Activated CD8-positive, alpha-beta memory T cell treated with anti-CD3 and anti-CD28 coated beads, Interleukin-2, amount 50 U/mL, for 24 hours (primary cell): ENCODE results near the gene KRT2.

Source experiments
- DNase-seq: peaks from one replicate; pipeline ENCODE4 v3.0.0-alpha.2; 2020; ENCODE audit errors: extremely low read depth

Gene KRT2

GRCh38 chr12:52663420-52663819 lies 11.4 kb upstream of the KRT2 start:
- no peak for DNase-seq

DNA sequence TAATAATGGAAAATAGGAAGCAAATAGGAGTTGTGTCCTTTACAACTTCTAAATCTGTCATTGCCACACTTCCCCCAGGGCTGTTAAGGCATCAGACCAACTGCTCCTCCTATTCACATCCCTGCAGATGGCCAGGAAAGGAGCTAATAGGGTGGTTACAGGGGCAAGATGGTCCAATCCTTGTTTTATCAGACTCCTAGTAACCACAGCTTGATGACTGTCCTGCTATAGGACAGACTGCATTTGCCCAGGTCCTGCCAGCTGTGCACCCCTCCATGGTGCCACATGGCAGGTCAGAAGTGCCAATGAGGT lies 10.9 kb upstream of the KRT2 start:
- DNase-seq: no peak

DNA sequence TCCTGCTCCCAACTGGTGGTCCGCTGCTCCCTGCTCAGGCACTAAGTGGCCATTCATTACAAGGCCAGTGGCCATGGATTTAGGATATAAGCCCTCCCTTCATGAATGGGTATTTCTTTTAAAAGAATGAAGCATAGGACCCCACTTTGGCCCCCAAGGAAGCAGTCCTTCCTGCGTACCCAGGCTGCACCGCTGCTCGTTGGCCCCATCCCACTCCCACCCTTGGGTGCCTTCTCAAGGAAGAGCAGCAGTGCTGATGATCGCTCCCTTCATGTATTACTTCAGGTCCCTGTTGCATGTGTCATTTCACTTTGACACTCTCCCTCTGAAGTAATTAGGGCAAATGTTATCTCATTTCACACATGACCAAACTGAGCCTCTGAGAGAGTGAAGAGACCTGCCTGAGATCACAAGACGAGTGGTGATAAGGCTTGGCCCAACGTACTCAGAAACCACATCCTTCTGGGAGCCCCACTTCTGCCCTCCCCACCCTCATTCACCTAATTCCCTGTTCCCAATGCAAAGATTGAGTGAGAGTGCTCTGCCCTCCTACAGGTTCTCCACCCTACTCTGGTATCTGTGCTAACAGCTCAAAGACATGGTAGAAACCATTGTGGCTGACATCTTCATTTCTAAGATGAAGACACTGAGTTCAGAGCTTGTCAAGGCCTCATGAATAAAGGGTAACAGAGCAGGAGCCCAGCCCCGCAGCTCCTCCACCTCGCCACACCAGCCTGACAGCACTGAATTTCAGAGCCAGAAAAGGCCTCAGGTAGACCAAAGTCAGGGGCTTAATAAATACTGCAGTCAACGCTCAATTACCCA lies 10.3 kb upstream of the KRT2 start:
- DNase-seq: no peak

DNA sequence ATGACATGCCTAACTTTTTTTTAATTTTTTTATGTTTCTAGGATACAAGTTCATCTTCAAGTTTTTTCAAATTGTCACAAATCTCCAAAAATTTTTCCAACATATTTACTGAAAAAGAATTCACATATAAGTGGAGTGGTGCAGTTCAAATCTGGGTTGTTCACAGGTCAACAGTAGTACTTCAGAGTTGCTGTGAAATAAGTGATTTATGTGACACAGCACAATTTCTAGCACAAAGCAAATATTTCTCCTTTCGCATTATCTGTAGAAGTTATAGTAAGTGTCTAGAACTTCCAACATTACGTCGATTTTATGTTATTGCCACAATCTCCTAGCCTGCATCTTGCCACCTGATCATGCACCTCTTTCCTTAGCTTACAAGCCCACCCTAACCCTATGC lies 9.7 kb upstream of the KRT2 start:
- no peak for DNase-seq

- no peak for DNase-seq
These were observed 9.0 kb upstream of the KRT2 start for GRCh38 chr12:52660934-52661499.

DNA sequence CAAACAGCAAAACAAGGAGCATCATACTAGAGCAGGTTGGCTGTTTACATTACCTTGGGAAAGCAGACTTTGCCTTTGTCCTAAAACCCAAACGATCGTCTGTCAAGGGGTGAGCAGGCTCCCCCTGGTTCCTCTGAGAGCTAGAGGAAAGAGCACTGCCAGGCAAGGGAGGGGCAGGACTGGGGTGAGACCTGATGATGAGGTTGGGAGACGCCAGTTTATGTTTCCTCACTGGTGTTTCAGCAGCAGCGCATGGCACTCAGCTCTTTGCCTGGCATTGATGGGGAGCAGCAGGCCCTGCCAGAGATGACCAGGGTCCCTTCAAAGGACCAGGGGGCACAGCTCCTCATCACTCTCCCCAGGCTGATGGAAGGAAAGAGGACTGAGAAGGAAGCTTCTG lies 7.9 kb upstream of the KRT2 start:
- DNase-seq: no peak

DNA sequence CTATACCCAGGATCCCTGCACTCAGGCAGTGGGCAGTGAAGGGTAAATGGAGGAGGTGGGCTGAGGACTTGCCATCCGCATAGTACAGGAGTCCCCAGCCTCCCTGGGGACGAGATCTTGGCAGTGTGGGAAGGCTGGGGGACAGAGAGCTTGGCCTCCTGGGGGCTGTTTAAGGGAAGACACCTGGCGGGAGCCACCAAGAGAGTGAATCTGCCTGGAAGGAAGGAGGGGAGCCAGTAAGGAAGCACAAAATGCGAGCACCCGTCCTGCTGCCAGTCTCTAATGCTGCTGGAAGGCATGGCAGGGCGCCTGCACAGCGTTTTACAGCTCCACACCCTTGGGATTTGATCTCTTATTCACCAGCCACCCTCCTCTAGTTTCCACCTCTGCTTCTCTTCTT lies 7.4 kb upstream of the KRT2 start:
- DNase-seq: no peak

DNA sequence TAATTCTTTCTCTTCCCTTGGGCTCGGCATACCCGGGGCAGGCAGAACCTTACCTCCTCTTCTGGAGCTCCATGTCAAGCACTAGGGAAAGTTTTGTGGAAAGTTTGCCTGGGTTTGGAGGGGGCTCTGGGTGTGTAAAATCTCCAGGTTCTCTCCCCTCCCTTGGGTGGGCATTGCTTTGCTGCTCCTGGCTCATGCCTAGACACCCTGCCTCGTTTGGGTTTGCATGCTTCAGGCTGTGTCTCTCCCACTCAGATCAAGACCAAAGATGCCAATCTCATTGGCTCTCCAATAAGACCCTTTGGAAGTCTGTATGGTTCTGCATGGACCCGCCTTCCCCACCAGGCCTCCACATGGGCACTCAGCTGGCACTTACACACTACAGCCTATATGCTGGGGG lies 6.2 kb upstream of the KRT2 start:
- no peak for DNase-seq

- DNase-seq: no peak
These were observed 5.4 kb upstream of the KRT2 start for GRCh38 chr12:52657250-52657902.

- no peak for DNase-seq
These were observed 4.6 kb upstream of the KRT2 start for GRCh38 chr12:52656616-52657015.

DNA sequence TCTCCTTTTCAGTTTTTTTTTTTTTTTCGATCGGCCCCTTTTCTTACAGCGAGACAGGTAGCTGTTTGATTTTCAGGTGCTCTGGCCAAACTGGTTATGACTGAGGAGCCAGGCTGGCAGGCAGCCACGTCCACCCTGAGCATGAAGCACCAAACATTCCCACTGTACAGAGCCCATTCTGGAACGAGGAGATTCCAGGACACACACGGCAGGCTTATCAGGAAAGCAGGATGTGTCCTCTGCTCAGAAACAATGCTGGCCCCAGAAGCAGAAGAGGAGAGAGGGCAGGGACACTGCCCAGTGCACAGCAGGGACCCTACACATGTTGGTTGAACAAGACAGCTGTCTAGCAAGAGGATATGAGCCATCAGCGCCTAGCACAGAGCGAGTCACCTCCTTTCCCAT lies 3.7 kb upstream of the KRT2 start:
- DNase-seq: no peak

- no peak for DNase-seq
These were observed 3.2 kb upstream of the KRT2 start for GRCh38 chr12:52655251-52655650.

DNA sequence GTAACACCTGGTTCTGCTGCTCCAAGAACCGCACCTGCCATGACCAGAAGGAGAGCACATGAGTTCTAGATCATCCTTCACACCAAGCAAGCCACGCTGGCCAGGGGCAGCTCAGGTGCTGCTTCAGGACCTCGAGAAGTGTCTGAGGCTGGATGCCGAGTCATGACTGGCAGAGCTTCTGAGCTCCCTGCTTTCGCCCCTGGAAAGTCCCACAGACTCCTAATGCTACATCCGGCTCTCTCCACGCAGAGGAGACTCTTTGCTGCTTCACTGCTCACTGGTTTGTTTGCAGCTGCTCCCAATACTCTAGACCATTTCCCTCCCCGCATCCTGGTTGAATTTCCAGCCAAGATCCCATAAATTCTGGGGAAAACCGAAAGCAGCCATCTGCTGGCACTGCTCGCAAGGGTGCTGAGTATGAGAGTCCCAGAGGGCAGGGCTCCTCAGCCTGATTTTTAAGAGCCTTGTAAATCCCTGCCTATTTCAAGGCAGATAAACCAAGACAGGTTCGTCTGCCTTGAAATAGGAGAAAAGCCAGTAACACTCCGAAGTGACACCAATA lies 1.4 kb downstream of the KRT2 start:
- DNase-seq: no peak

DNA sequence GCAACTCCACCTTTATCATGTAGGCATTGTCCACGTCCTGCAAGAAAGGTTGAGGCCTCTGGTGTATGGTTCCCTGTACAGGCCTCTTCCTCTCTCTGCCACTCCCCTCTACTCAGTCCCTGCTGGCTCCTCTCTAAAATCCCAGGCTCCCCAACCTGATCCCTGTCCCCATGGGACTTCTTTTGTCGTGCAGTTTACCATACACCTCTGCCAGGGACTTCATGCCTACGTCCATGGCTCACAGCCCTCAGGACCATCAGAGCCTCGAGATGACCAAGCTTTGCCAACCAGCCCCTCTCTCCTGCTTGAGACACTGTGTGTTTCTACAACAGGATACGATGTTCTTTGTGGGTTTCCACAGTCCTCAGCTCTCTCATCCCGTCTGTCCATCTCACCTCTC lies 2.9 kb downstream of the KRT2 start:
- no peak for DNase-seq

- no peak for DNase-seq
These were observed 3.9 kb downstream of the KRT2 start for GRCh38 chr12:52648012-52648550.

GRCh38 chr12:52647601-52648000 lies 4.4 kb downstream of the KRT2 start:
- DNase-seq: no peak

DNA sequence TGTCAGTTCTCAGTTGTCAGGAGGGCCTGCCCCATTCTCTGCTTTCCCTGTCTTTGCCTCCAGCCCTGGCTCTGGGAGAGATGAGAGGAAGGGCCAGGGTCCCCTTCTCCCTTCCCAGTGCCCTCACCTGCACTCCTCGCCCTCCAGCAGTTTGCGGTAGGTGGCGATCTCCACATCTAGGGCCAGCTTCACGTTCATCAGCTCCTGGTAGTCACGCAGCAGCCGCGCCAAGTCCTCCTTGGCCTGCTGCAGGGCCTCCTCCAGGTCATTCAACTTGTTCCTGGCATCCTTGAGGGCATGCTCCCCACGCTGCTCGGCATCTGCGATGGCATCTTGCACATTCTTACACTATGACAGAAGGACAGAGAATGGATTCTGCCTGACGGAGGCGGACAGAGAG lies 5.4 kb downstream of the KRT2 start:
- no peak for DNase-seq

GRCh38 chr12:52645982-52646381 lies 6.0 kb downstream of the KRT2 start:
- no peak for DNase-seq

- DNase-seq: no peak
These were observed 6.8 kb downstream of the KRT2 start for GRCh38 chr12:52645120-52645761.

GRCh38 chr12:52644078-52644415 lies 8.0 kb downstream of the KRT2 start:
- no peak for DNase-seq

DNA sequence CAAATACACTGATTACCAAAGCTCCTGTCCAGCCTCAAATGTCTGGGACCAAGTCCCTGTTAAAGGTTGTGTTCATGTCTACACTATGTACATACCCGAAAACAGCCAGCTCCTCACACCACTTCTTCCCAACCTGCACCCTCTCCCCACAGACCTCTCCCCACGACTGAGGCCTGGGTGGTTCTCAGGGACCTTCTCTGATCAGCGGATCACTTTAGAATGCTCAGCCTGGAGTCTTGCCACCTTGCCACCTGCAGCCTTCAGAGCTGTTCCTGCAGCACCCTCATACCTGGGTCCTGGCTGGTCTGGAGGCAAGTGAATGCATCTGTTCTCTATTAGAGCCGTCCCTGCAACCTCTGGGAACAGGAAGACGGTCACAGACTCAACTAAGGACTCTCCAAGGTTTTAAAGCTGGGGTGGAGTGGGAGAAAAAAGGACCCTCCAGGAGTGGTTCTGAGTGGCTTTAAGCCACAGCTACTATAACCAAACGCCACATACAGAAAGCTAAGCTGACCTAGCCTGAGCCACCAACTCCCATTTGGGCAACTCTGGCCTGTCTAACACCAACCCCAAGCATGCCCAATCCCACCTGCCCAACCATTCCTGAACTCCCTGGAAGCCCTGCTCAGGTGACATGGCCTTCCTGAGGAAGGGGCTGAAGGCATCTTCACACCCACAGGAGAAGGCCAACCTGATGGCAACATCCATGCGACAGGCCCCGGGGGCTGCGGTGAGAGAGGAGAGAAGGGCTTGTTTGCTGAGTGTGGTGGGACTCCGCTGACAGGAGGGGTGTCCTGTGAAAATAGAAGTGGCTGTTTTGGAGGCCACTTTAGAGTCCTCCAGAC lies 8.6 kb downstream of the KRT2 start:
- no peak for DNase-seq

GRCh38 chr12:52641468-52641867 lies 10.5 kb downstream of the KRT2 start:
- no peak for DNase-seq
